HEK293 (cell line): ENCODE data around the gene PDGFB.

ENCODE experiments used
- BCL6B ChIP-seq: fragments of 450-650 bp; formaldehyde crosslinking; IDR thresholded peaks from 2 replicates; pipeline ENCODE4 v1.5.1; 2017; ENCODE audit warnings: missing biosample characterization, missing genetic modification characterization
- GFI1B ChIP-seq: fragments of 450-650 bp; formaldehyde crosslinking; IDR thresholded peaks from 2 replicates; pipeline ENCODE4 v1.5.1; 2016; ENCODE audit warnings: missing biosample characterization, missing genetic modification characterization
- GLIS1 ChIP-seq: fragments of 450-650 bp; formaldehyde crosslinking; IDR thresholded peaks from 2 replicates; pipeline ENCODE4 v1.5.1; 2016; ENCODE audit warnings: missing biosample characterization, missing genetic modification characterization
- GLIS2 ChIP-seq: fragments of 450-650 bp; formaldehyde crosslinking; IDR thresholded peaks from 2 replicates; pipeline ENCODE4 v1.5.1; 2016; ENCODE audit warnings: missing biosample characterization, missing genetic modification characterization
- HOXC10 ChIP-seq: sonication (generic); formaldehyde crosslinking; IDR thresholded peaks from 2 replicates; pipeline ENCODE4 v1.8.1; 2023; ENCODE audit warnings: mild to moderate bottlenecking, missing genetic modification reagents
- HOXD13 ChIP-seq: sonication (generic); formaldehyde crosslinking; IDR thresholded peaks from 2 replicates; pipeline ENCODE4 v1.8.0; 2022; ENCODE audit warnings: missing genetic modification reagents, borderline replicate concordance
- KLF8 ChIP-seq: fragments of 450-650 bp; formaldehyde crosslinking; IDR thresholded peaks from 2 replicates; pipeline ENCODE4 v1.5.1; 2016; ENCODE audit warnings: missing biosample characterization, missing genetic modification characterization
- OSR2 ChIP-seq: fragments of 450-650 bp; formaldehyde crosslinking; IDR thresholded peaks from 2 replicates; pipeline ENCODE4 v1.5.1; 2016; ENCODE audit warnings: missing biosample characterization, missing genetic modification characterization
- REPIN1 ChIP-seq: fragments of 450-650 bp; formaldehyde crosslinking; IDR thresholded peaks from 2 replicates; pipeline ENCODE4 v1.5.1; 2017; ENCODE audit warnings: missing biosample characterization, missing genetic modification characterization, low read depth
- REST ChIP-seq: fragments of 450-650 bp; formaldehyde crosslinking; IDR thresholded peaks from 2 replicates; pipeline ENCODE4 v1.5.1; 2016; ENCODE audit warnings: missing biosample characterization, missing genetic modification characterization
- SP7 ChIP-seq: fragments of 450-650 bp; formaldehyde crosslinking; IDR thresholded peaks from 2 replicates; pipeline ENCODE4 v1.5.1; 2016; ENCODE audit warnings: missing biosample characterization, missing genetic modification characterization
- ZBTB48 ChIP-seq: fragments of 450-650 bp; formaldehyde crosslinking; IDR thresholded peaks from 2 replicates; pipeline ENCODE4 v1.5.1; 2016; ENCODE audit warnings: missing biosample characterization, missing genetic modification characterization
- ZFP3 ChIP-seq: fragments of 450-650 bp; formaldehyde crosslinking; IDR thresholded peaks from 2 replicates; pipeline ENCODE4 v1.5.1; 2016; ENCODE audit warnings: low read depth, missing biosample characterization, missing genetic modification characterization
- ZNF114 ChIP-seq: fragments of 450-650 bp; formaldehyde crosslinking; IDR thresholded peaks from 2 replicates; pipeline ENCODE4 v1.5.0; 2017; ENCODE audit warnings: missing biosample characterization, missing genetic modification characterization
- ZNF133 ChIP-seq: fragments of 450-650 bp; formaldehyde crosslinking; IDR thresholded peaks from 2 replicates; pipeline ENCODE4 v1.5.1; 2016; ENCODE audit warnings: missing biosample characterization, missing genetic modification characterization
- ZNF280C ChIP-seq: fragments of 450-650 bp; formaldehyde crosslinking; IDR thresholded peaks from 2 replicates; pipeline ENCODE4 v1.5.1; 2016; ENCODE audit warnings: missing biosample characterization, missing genetic modification characterization
- ZNF324 ChIP-seq: fragments of 450-650 bp; formaldehyde crosslinking; IDR thresholded peaks from 2 replicates; pipeline ENCODE4 v1.5.1; 2016; ENCODE audit warnings: missing biosample characterization, missing genetic modification characterization
- ZNF362 ChIP-seq: fragments of 450-650 bp; formaldehyde crosslinking; IDR thresholded peaks from 2 replicates; pipeline ENCODE4 v1.5.1; 2016; ENCODE audit warnings: missing biosample characterization, missing genetic modification characterization
- ZNF391 ChIP-seq: fragments of 450-650 bp; formaldehyde crosslinking; IDR thresholded peaks from 2 replicates; pipeline ENCODE4 v1.5.1; 2016; ENCODE audit warnings: low read depth, missing biosample characterization, missing genetic modification characterization, borderline replicate concordance
- ZNF423 ChIP-seq: fragments of 450-650 bp; formaldehyde crosslinking; IDR thresholded peaks from 2 replicates; pipeline ENCODE4 v1.5.1; 2016; ENCODE audit warnings: missing biosample characterization, missing genetic modification characterization
- ZNF473 ChIP-seq: fragments of 450-650 bp; formaldehyde crosslinking; IDR thresholded peaks from 2 replicates; pipeline ENCODE4 v1.5.1; 2017; ENCODE audit warnings: missing biosample characterization, missing genetic modification characterization
- ZNF548 ChIP-seq: fragments of 450-650 bp; formaldehyde crosslinking; IDR thresholded peaks from 2 replicates; pipeline ENCODE4 v1.5.1; 2016; ENCODE audit warnings: missing biosample characterization, missing genetic modification characterization
- ZNF555 ChIP-seq: fragments of 450-650 bp; formaldehyde crosslinking; conservative IDR thresholded peaks from 2 replicates; pipeline ENCODE4 v1.5.1; 2017; ENCODE audit warnings: missing biosample characterization, mild to moderate bottlenecking, missing genetic modification characterization, inconsistent platforms
- ZNF560 ChIP-seq: fragments of 450-650 bp; formaldehyde crosslinking; IDR thresholded peaks from 2 replicates; pipeline ENCODE4 v1.5.1; 2017; ENCODE audit warnings: missing biosample characterization, missing genetic modification characterization, borderline replicate concordance
- ZNF561 ChIP-seq: fragments of 450-650 bp; IDR thresholded peaks from 2 replicates; pipeline ENCODE4 v1.5.1; 2018; ENCODE audit warnings: missing biosample characterization, missing genetic modification characterization, borderline replicate concordance
- ZNF580 ChIP-seq: fragments of 450-650 bp; formaldehyde crosslinking; IDR thresholded peaks from 2 replicates; pipeline ENCODE4 v1.5.1; 2016; ENCODE audit warnings: missing biosample characterization, missing genetic modification characterization
- ZNF585B ChIP-seq: fragments of 450-650 bp; formaldehyde crosslinking; IDR thresholded peaks from 2 replicates; pipeline ENCODE4 v1.5.1; 2016; ENCODE audit warnings: missing biosample characterization, missing genetic modification characterization
- ZNF624 ChIP-seq: fragments of 450-650 bp; formaldehyde crosslinking; IDR thresholded peaks from 2 replicates; pipeline ENCODE4 v1.5.1; 2017; ENCODE audit warnings: missing biosample characterization, missing genetic modification characterization
- ZNF629 ChIP-seq: fragments of 450-650 bp; formaldehyde crosslinking; IDR thresholded peaks from 2 replicates; pipeline ENCODE4 v1.5.1; 2017; ENCODE audit warnings: missing biosample characterization, missing genetic modification characterization
- ZNF645 ChIP-seq: fragments of 450-650 bp; formaldehyde crosslinking; IDR thresholded peaks from 2 replicates; pipeline ENCODE4; 2016; ENCODE audit warnings: missing biosample characterization, missing genetic modification characterization
- ZNF677 ChIP-seq: fragments of 450-650 bp; IDR thresholded peaks from 2 replicates; pipeline ENCODE4 v1.5.0; 2018; ENCODE audit warnings: missing biosample characterization, mild to moderate bottlenecking, missing genetic modification characterization, moderate library complexity
- ZNF830 ChIP-seq: fragments of 450-650 bp; IDR thresholded peaks from 2 replicates; pipeline ENCODE4 v1.5.0; 2018; ENCODE audit warnings: missing biosample characterization, missing genetic modification characterization, low read depth, mild to moderate bottlenecking, moderate library complexity

PDGFB gene

GRCh38 chr22:39288135-39288898 is 43.5 kb upstream of the PDGFB start (continued):
- TF ChIP-seq REST: no peak
- TF ChIP-seq HOXC10: no peak
- peak; percentile 67 for TF ChIP-seq ZNF629
- TF ChIP-seq GFI1B (tag by site-specific recombination): no peak
- no peak for TF ChIP-seq ZNF473 (tag by site-specific recombination)
- no peak for TF ChIP-seq ZNF548 (tag by site-specific recombination)
- TF ChIP-seq ZNF585B (tag by site-specific recombination): no peak
- TF ChIP-seq BCL6B (tag by site-specific recombination): no peak
- no peak for TF ChIP-seq REPIN1 (tag by site-specific recombination)
- TF ChIP-seq ZNF114 (tag by site-specific recombination): no peak
- TF ChIP-seq ZNF362: no peak
- peak; percentile 38; the same call in 1 of the 2 replicates for TF ChIP-seq GLIS1 (tag by site-specific recombination)
- TF ChIP-seq KLF8 (tag by site-specific recombination): no peak
- TF ChIP-seq OSR2 (tag by site-specific recombination): no peak
- TF ChIP-seq ZNF624 (tag by site-specific recombination): no peak
- TF ChIP-seq ZNF423 (tag by site-specific recombination): no peak
- 0 out of 2 replicates have a peak, but pooled peaks have one; percentile 17 for TF ChIP-seq GLIS2
- TF ChIP-seq ZFP3 (tag by site-specific recombination): no peak
- no peak for TF ChIP-seq ZNF324
- TF ChIP-seq ZNF561: no peak
- 0 out of 2 replicates have a peak, but pooled peaks have one; percentile 22 for TF ChIP-seq SP7 (tag by site-specific recombination)
- TF ChIP-seq ZBTB48: no peak
- TF ChIP-seq ZNF580 (tag by site-specific recombination): no peak
- TF ChIP-seq ZNF830: no peak
- no peak for TF ChIP-seq ZNF555
- TF ChIP-seq ZNF645: no peak
- TF ChIP-seq HOXD13: no peak
- TF ChIP-seq ZNF133 (tag by site-specific recombination): no peak
- no peak for TF ChIP-seq ZNF280C (tag by site-specific recombination)
- TF ChIP-seq ZNF560 (tag by site-specific recombination): no peak
- TF ChIP-seq ZNF391 (tag by site-specific recombination): no peak
- TF ChIP-seq ZNF677 (tag by site-specific recombination): no peak
